Retinal pigment epithelial cell (primary cell): Measurements from ENCODE around the gene NSUN7.

Experiments
- DNase-seq: peaks from one replicate; pipeline ENCODE4 v3.0.0-alpha.2; 2010; ENCODE audit warnings: low read depth
- H3K4me3 ChIP-seq: 2 replicates; pipeline ENCODE4 v1.5.1; 2011; ENCODE audit warnings: mild to moderate bottlenecking, low read length, control low read depth, moderate library complexity
- TF ChIP-seq, protein P1 (sequence below): conservative IDR thresholded peaks from 2 replicates; pipeline ENCODE4 v1.5.1; 2011; ENCODE audit warnings: low read depth, low read length, control low read depth, inconsistent platforms

The NSUN7 gene

GRCh38 chr4:40856277-40856839, 106.6 kb downstream of the NSUN7 start:
- H3K4me3 ChIP-seq = peak overlapping the region; percentile 68
- DNase-seq = no peak
- TF ChIP-seq, protein P1, sequence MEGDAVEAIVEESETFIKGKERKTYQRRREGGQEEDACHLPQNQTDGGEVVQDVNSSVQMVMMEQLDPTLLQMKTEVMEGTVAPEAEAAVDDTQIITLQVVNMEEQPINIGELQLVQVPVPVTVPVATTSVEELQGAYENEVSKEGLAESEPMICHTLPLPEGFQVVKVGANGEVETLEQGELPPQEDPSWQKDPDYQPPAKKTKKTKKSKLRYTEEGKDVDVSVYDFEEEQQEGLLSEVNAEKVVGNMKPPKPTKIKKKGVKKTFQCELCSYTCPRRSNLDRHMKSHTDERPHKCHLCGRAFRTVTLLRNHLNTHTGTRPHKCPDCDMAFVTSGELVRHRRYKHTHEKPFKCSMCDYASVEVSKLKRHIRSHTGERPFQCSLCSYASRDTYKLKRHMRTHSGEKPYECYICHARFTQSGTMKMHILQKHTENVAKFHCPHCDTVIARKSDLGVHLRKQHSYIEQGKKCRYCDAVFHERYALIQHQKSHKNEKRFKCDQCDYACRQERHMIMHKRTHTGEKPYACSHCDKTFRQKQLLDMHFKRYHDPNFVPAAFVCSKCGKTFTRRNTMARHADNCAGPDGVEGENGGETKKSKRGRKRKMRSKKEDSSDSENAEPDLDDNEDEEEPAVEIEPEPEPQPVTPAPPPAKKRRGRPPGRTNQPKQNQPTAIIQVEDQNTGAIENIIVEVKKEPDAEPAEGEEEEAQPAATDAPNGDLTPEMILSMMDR = no peak

DNA sequence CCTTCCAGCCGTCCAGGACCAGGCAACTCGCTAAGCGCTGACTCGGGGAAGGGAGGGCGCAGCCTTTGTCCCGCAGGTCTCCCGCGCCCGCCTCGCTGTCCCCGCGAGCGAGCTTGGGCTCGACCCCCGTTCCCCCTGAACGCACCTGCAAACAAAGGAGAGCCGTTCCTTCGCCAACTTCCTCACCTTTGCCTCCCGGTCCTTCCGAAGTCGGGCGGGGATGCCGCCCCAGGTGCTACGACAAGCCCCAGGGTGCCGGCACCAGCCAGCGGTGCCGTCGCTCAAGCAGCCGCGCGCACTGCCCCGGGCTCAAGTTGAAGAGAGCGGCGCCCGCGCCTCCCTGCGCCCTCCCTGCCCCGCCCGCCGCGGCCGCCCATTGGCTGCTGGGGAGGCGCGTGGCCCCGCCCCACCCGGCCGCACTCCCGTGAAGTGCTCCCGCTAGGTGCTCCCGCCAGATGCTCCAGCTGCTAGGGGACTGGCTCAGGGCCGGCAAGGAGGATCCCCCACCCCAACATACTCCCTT, 107.1 kb downstream of the NSUN7 start:
- DNase-seq = no peak
- TF ChIP-seq, protein P1 = no peak
- peak overlapping the region; percentile 68 for H3K4me3 ChIP-seq

GRCh38 chr4:40857956-40858355, 108.2 kb downstream of the NSUN7 start:
- DNase-seq = no peak
- no peak overlapping the region for H3K4me3 ChIP-seq
- TF ChIP-seq, protein P1 = no peak

- no peak overlapping the region for H3K4me3 ChIP-seq
- TF ChIP-seq, protein P1 = no peak
- DNase-seq = no peak
Observed at GRCh38 chr4:40858962-40859361, 109.2 kb downstream of the NSUN7 start.
